Activated naive CD4-positive, alpha-beta T cell treated with anti-CD3 and anti-CD28 coated beads, Interleukin-2, amount 50 U/mL, for 24 hours (primary cell): Measurements from ENCODE around the gene SLC27A4.
A peak's percentile ranks its signal among the peaks of the same experiment; 100 is the strongest.

Source experiments
- H3K27ac Mint-ChIP-seq: one replicate; pipeline ENCODE4 v1.8.0; 2021; ENCODE audit warnings: mild to moderate bottlenecking, mixed read lengths
- H3K27me3 Mint-ChIP-seq: one replicate; pipeline ENCODE4 v1.8.0; 2021; ENCODE audit warnings: mixed read lengths
- H3K36me3 Mint-ChIP-seq: one replicate; pipeline ENCODE4 v1.8.0; 2021; ENCODE audit warnings: mixed read lengths
- H3K4me1 Mint-ChIP-seq: one replicate; pipeline ENCODE4 v1.8.0; 2021; ENCODE audit warnings: mixed read lengths
- H3K4me3 Mint-ChIP-seq: one replicate; pipeline ENCODE4 v1.8.0; 2021; ENCODE audit warnings: mild to moderate bottlenecking, mixed read lengths
- H3K9me3 Mint-ChIP-seq: one replicate; pipeline ENCODE4 v1.8.0; 2021; ENCODE audit warnings: mixed read lengths

The SLC27A4 gene

GRCh38 chr9:128339761-128340690 lies at the start of gene SLC27A4:
TSS of gene SLC27A4 (plus strand) at chr9:128340527. CDS start at chr9:128343133, 2,606 bp downstream.
- Mint-ChIP-seq H3K9me3 (no peaks in the 10 kb centered on the region), H3K4me1 (peaks cover 9% of the 10 kb centered on the region), H3K4me3 (peak within 1 kb of the TSS; percentile 92), H3K36me3 (no peaks in the 10 kb centered on the region), H3K27ac (peak within 1 kb of the TSS; percentile 91), H3K27me3 (no peaks in the 10 kb centered on the region)

GRCh38 chr9:128292009-128292408 lies 48.3 kb upstream of the SLC27A4 start:
- Mint-ChIP-seq H3K4me1 (no peaks in the 10 kb centered on the region), H3K27me3 (no peaks in the 10 kb centered on the region), H3K27ac (no peak overlapping the region), H3K4me3 (no peak overlapping the region), H3K36me3 (no peaks in the 10 kb centered on the region), H3K9me3 (no peaks in the 10 kb centered on the region)

GRCh38 chr9:128293091-128293490 lies 47.2 kb upstream of the SLC27A4 start:
- Mint-ChIP-seq H3K36me3 (no peaks in the 10 kb centered on the region), H3K4me3 (no peak overlapping the region), H3K9me3 (no peaks in the 10 kb centered on the region), H3K4me1 (no peaks in the 10 kb centered on the region), H3K27ac (no peak overlapping the region), H3K27me3 (no peaks in the 10 kb centered on the region)

- no peak overlapping the region for H3K4me3 Mint-ChIP-seq
- H3K27ac Mint-ChIP-seq = no peak overlapping the region
- no peaks in the 10 kb centered on the region for H3K36me3 Mint-ChIP-seq
- H3K27me3 Mint-ChIP-seq = no peaks in the 10 kb centered on the region
- H3K9me3 Mint-ChIP-seq = no peaks in the 10 kb centered on the region
- H3K4me1 Mint-ChIP-seq = no peaks in the 10 kb centered on the region
Observed at GRCh38 chr9:128294142-128294541, 46.2 kb upstream of the SLC27A4 start.

- no peaks in the 10 kb centered on the region for H3K4me1 Mint-ChIP-seq
- H3K9me3 Mint-ChIP-seq = no peaks in the 10 kb centered on the region
- no peak overlapping the region for H3K4me3 Mint-ChIP-seq
- H3K27me3 Mint-ChIP-seq = no peaks in the 10 kb centered on the region
- H3K27ac Mint-ChIP-seq = no peak overlapping the region
- no peaks in the 10 kb centered on the region for H3K36me3 Mint-ChIP-seq
Observed at GRCh38 chr9:128296340-128297220, 43.7 kb upstream of the SLC27A4 start.

GRCh38 chr9:128297221-128297773 lies 43.0 kb upstream of the SLC27A4 start:
- no peaks in the 10 kb centered on the region for H3K27me3 Mint-ChIP-seq
- no peaks in the 10 kb centered on the region for H3K9me3 Mint-ChIP-seq
- H3K36me3 Mint-ChIP-seq = no peaks in the 10 kb centered on the region
- H3K4me3 Mint-ChIP-seq = no peak overlapping the region
- no peak overlapping the region for H3K27ac Mint-ChIP-seq
- no peaks in the 10 kb centered on the region for H3K4me1 Mint-ChIP-seq

- Mint-ChIP-seq H3K27me3 (no peaks in the 10 kb centered on the region), H3K27ac (no peak overlapping the region), H3K9me3 (no peaks in the 10 kb centered on the region)
Observed at GRCh38 chr9:128298535-128299482, 41.5 kb upstream of the SLC27A4 start.

GRCh38 chr9:128304136-128304970 lies 36.0 kb upstream of the SLC27A4 start:
- Mint-ChIP-seq H3K4me3 (no peak overlapping the region), H3K27ac (peak overlapping the region; percentile 80)

More at GRCh38 chr9:128298535-128299482, 41.5 kb upstream of the SLC27A4 start:
- Mint-ChIP-seq H3K36me3 (no peaks in the 10 kb centered on the region), H3K4me1 (no peaks in the 10 kb centered on the region), H3K4me3 (no peak overlapping the region)

GRCh38 chr9:128304971-128305288 lies 35.4 kb upstream of the SLC27A4 start:
- Mint-ChIP-seq H3K27ac (no peak overlapping the region), H3K27me3 (no peaks in the 10 kb centered on the region), H3K36me3 (peaks cover 6% of the 10 kb centered on the region), H3K4me1 (no peaks in the 10 kb centered on the region), H3K9me3 (no peaks in the 10 kb centered on the region), H3K4me3 (no peak overlapping the region)

More at GRCh38 chr9:128304136-128304970, 36.0 kb upstream of the SLC27A4 start:
- Mint-ChIP-seq H3K36me3 (peaks cover 6% of the 10 kb centered on the region), H3K9me3 (no peaks in the 10 kb centered on the region), H3K27me3 (no peaks in the 10 kb centered on the region), H3K4me1 (no peaks in the 10 kb centered on the region)

GRCh38 chr9:128309551-128309950 lies 30.8 kb upstream of the SLC27A4 start:
- Mint-ChIP-seq H3K4me3 (no peak overlapping the region), H3K4me1 (no peaks in the 10 kb centered on the region), H3K9me3 (no peaks in the 10 kb centered on the region), H3K27ac (no peak overlapping the region), H3K27me3 (no peaks in the 10 kb centered on the region), H3K36me3 (peaks cover 6% of the 10 kb centered on the region)

GRCh38 chr9:128310461-128310860 lies 29.9 kb upstream of the SLC27A4 start:
- no peak overlapping the region for H3K27ac Mint-ChIP-seq
- peaks cover 6% of the 10 kb centered on the region for H3K36me3 Mint-ChIP-seq
- H3K4me3 Mint-ChIP-seq = no peak overlapping the region
- no peaks in the 10 kb centered on the region for H3K4me1 Mint-ChIP-seq
- H3K9me3 Mint-ChIP-seq = no peaks in the 10 kb centered on the region
- no peaks in the 10 kb centered on the region for H3K27me3 Mint-ChIP-seq

- Mint-ChIP-seq H3K27ac (no peak overlapping the region), H3K9me3 (no peaks in the 10 kb centered on the region), H3K4me1 (no peaks in the 10 kb centered on the region), H3K27me3 (no peaks in the 10 kb centered on the region), H3K4me3 (no peak overlapping the region), H3K36me3 (no peaks in the 10 kb centered on the region)
Observed at GRCh38 chr9:128314697-128315096, 25.6 kb upstream of the SLC27A4 start.

- H3K9me3 Mint-ChIP-seq = no peaks in the 10 kb centered on the region
Observed at GRCh38 chr9:128316421-128316820, 23.9 kb upstream of the SLC27A4 start.

GRCh38 chr9:128317629-128318028 lies 22.7 kb upstream of the SLC27A4 start:
- Mint-ChIP-seq H3K4me1 (no peaks in the 10 kb centered on the region), H3K27me3 (no peaks in the 10 kb centered on the region), H3K36me3 (peaks cover 2% of the 10 kb centered on the region), H3K4me3 (no peak overlapping the region), H3K9me3 (no peaks in the 10 kb centered on the region), H3K27ac (no peak overlapping the region)

More at GRCh38 chr9:128316421-128316820, 23.9 kb upstream of the SLC27A4 start:
- H3K27me3 Mint-ChIP-seq = no peaks in the 10 kb centered on the region
- H3K27ac Mint-ChIP-seq = no peak overlapping the region
- H3K36me3 Mint-ChIP-seq = no peaks in the 10 kb centered on the region
- no peaks in the 10 kb centered on the region for H3K4me1 Mint-ChIP-seq
- H3K4me3 Mint-ChIP-seq = no peak overlapping the region
